ENCODE measurements around the gene STON2. TPM values are rescaled to one million over a fixed set of nuclear protein-coding genes. Genes with fewer than 3 reads are reported as not detected.

The STON2 gene
- total RNA-seq, 2 donors from 2014 or later, result 0.10 to 0.12 TPM

- DNase-seq, result no peak
- H3K27ac Mint-ChIP-seq, result no peak overlapping the region
- no peaks in the 10 kb centered on the region for H3K4me1 Mint-ChIP-seq (ENCODE audit: low read depth)
- H3K36me3 Mint-ChIP-seq (ENCODE audit: insufficient read depth in 2 of 2), result no peaks in the 10 kb centered on the region
- no peak overlapping the region for H3K4me3 Mint-ChIP-seq
- no peaks in the 10 kb centered on the region for H3K27me3 Mint-ChIP-seq (ENCODE audit: low read depth)
- H3K9me3 Mint-ChIP-seq, result no peaks in the 10 kb centered on the region
- ATAC-seq (replicated peaks in 1 of 2), result no peak
These were observed 89.0 kb downstream of the STON2 start for GRCh38 chr14:81311141-81311540.

- no peak overlapping the region for H3K4me3 Mint-ChIP-seq
- no peaks in the 10 kb centered on the region for H3K27me3 Mint-ChIP-seq (ENCODE audit: low read depth)
- no peak for DNase-seq
- H3K36me3 Mint-ChIP-seq (ENCODE audit: insufficient read depth in 2 of 2), result no peaks in the 10 kb centered on the region
- no peaks in the 10 kb centered on the region for H3K9me3 Mint-ChIP-seq
- no peak overlapping the region for H3K27ac Mint-ChIP-seq
- ATAC-seq (replicated peaks in 1 of 2), result no peak
- H3K4me1 Mint-ChIP-seq (ENCODE audit: low read depth), result no peaks in the 10 kb centered on the region
These were observed 89.5 kb downstream of the STON2 start for GRCh38 chr14:81310606-81311005.

- no peaks in the 10 kb centered on the region for H3K36me3 Mint-ChIP-seq (ENCODE audit: insufficient read depth in 2 of 2)
- ATAC-seq (replicated peaks in 1 of 2) (no peak), DNase-seq (no peak)
- no peak overlapping the region for H3K27ac Mint-ChIP-seq
- no peaks in the 10 kb centered on the region for H3K9me3 Mint-ChIP-seq
- H3K4me1 Mint-ChIP-seq (ENCODE audit: low read depth), result no peaks in the 10 kb centered on the region
- H3K27me3 Mint-ChIP-seq (ENCODE audit: low read depth), result no peaks in the 10 kb centered on the region
- H3K4me3 Mint-ChIP-seq, result no peak overlapping the region
These were observed 90.6 kb downstream of the STON2 start for GRCh38 chr14:81309511-81309910.

GRCh38 chr14:81305743-81306142 is 94.4 kb downstream of the STON2 start:
- DNase-seq, result no peak
- no peak overlapping the region for H3K27ac Mint-ChIP-seq
- no peak overlapping the region for H3K4me3 Mint-ChIP-seq
- ATAC-seq (replicated peaks in 1 of 2), result no peak
- H3K36me3 Mint-ChIP-seq (ENCODE audit: insufficient read depth in 2 of 2), result no peaks in the 10 kb centered on the region
- H3K27me3 Mint-ChIP-seq (ENCODE audit: low read depth), result no peaks in the 10 kb centered on the region
- no peaks in the 10 kb centered on the region for H3K9me3 Mint-ChIP-seq
- peaks cover 17% of the 10 kb centered on the region for H3K4me1 Mint-ChIP-seq (ENCODE audit: low read depth)

GRCh38 chr14:81305065-81305464 is 95.1 kb downstream of the STON2 start:
- Mint-ChIP-seq H3K27ac (no peak overlapping the region), H3K4me1 (ENCODE audit: low read depth) (peaks cover 17% of the 10 kb centered on the region), H3K4me3 (no peak overlapping the region)

GRCh38 chr14:81303258-81303935 is 96.7 kb downstream of the STON2 start:
- Mint-ChIP-seq H3K27ac (no peak overlapping the region), H3K4me1 (ENCODE audit: low read depth) (peaks cover 17% of the 10 kb centered on the region), H3K9me3 (no peaks in the 10 kb centered on the region), H3K27me3 (ENCODE audit: low read depth) (no peaks in the 10 kb centered on the region), H3K36me3 (ENCODE audit: insufficient read depth in 2 of 2) (no peaks in the 10 kb centered on the region), H3K4me3 (no peak overlapping the region)
- peak; percentile 96 to 97 for ATAC-seq (replicated peaks in 1 of 2)
- DNase-seq, result peak; percentile 56 to 66

More at GRCh38 chr14:81305065-81305464, 95.1 kb downstream of the STON2 start:
- Mint-ChIP-seq H3K27me3 (ENCODE audit: low read depth) (no peaks in the 10 kb centered on the region), H3K36me3 (ENCODE audit: insufficient read depth in 2 of 2) (no peaks in the 10 kb centered on the region), H3K9me3 (no peaks in the 10 kb centered on the region)
- no peak for ATAC-seq (replicated peaks in 1 of 2)
- no peak for DNase-seq

- Mint-ChIP-seq H3K4me1 (ENCODE audit: low read depth) (peaks cover 17% of the 10 kb centered on the region), H3K27ac (no peak overlapping the region), H3K9me3 (no peaks in the 10 kb centered on the region), H3K27me3 (ENCODE audit: low read depth) (no peaks in the 10 kb centered on the region), H3K4me3 (no peak overlapping the region), H3K36me3 (ENCODE audit: insufficient read depth in 2 of 2) (no peaks in the 10 kb centered on the region)
- ATAC-seq (replicated peaks in 1 of 2), result no peak
- no peak for DNase-seq
These were observed 97.5 kb downstream of the STON2 start for GRCh38 chr14:81302638-81303037.

GRCh38 chr14:81301813-81302212 is 98.3 kb downstream of the STON2 start:
- no peak overlapping the region for H3K27ac Mint-ChIP-seq
- H3K4me3 Mint-ChIP-seq, result no peak overlapping the region
- H3K27me3 Mint-ChIP-seq (ENCODE audit: low read depth), result no peaks in the 10 kb centered on the region
- ATAC-seq (replicated peaks in 1 of 2), result no peak
- H3K4me1 Mint-ChIP-seq (ENCODE audit: low read depth), result peaks cover 17% of the 10 kb centered on the region
- no peak for DNase-seq
- H3K9me3 Mint-ChIP-seq, result no peaks in the 10 kb centered on the region
- H3K36me3 Mint-ChIP-seq (ENCODE audit: insufficient read depth in 2 of 2), result no peaks in the 10 kb centered on the region

- no peaks in the 10 kb centered on the region for H3K27me3 Mint-ChIP-seq (ENCODE audit: low read depth)
These were observed 98.8 kb downstream of the STON2 start for GRCh38 chr14:81301371-81301770.

GRCh38 chr14:81298911-81299310 is 101.2 kb downstream of the STON2 start:
- no peak overlapping the region for H3K4me3 Mint-ChIP-seq

More at GRCh38 chr14:81301371-81301770, 98.8 kb downstream of the STON2 start:
- no peak for ATAC-seq (replicated peaks in 1 of 2)
- Mint-ChIP-seq H3K36me3 (ENCODE audit: insufficient read depth in 2 of 2) (no peaks in the 10 kb centered on the region), H3K4me3 (no peak overlapping the region), H3K4me1 (ENCODE audit: low read depth) (peaks cover 17% of the 10 kb centered on the region), H3K9me3 (no peaks in the 10 kb centered on the region), H3K27ac (no peak overlapping the region)
- DNase-seq, result no peak

GRCh38 chr14:81298122-81298521 is 102.0 kb downstream of the STON2 start:
- no peak for ATAC-seq (replicated peaks in 1 of 2)

More at GRCh38 chr14:81298911-81299310, 101.2 kb downstream of the STON2 start:
- ATAC-seq (replicated peaks in 1 of 2) (no peak), DNase-seq (no peak)
- Mint-ChIP-seq H3K9me3 (no peaks in the 10 kb centered on the region), H3K27me3 (ENCODE audit: low read depth) (no peaks in the 10 kb centered on the region), H3K4me1 (ENCODE audit: low read depth) (peaks cover 13% of the 10 kb centered on the region), H3K27ac (no peak overlapping the region), H3K36me3 (ENCODE audit: insufficient read depth in 2 of 2) (no peaks in the 10 kb centered on the region)

GRCh38 chr14:81295958-81296923 is 103.9 kb downstream of the STON2 start:
- Mint-ChIP-seq H3K36me3 (ENCODE audit: insufficient read depth in 2 of 2) (no peaks in the 10 kb centered on the region), H3K27ac (no peak overlapping the region), H3K27me3 (ENCODE audit: low read depth) (no peaks in the 10 kb centered on the region), H3K4me3 (no peak overlapping the region), H3K4me1 (ENCODE audit: low read depth) (no peaks in the 10 kb centered on the region), H3K9me3 (no peaks in the 10 kb centered on the region)
- ATAC-seq (replicated peaks in 1 of 2) (no peak), DNase-seq (no peak)

More at GRCh38 chr14:81298122-81298521, 102.0 kb downstream of the STON2 start:
- Mint-ChIP-seq H3K4me1 (ENCODE audit: low read depth) (peaks cover 5% of the 10 kb centered on the region), H3K27ac (no peak overlapping the region), H3K36me3 (ENCODE audit: insufficient read depth in 2 of 2) (no peaks in the 10 kb centered on the region), H3K27me3 (ENCODE audit: low read depth) (no peaks in the 10 kb centered on the region), H3K4me3 (no peak overlapping the region), H3K9me3 (no peaks in the 10 kb centered on the region)
- DNase-seq, result no peak

GRCh38 chr14:81289516-81289915 is 110.6 kb downstream of the STON2 start:
- Mint-ChIP-seq H3K9me3 (no peaks in the 10 kb centered on the region), H3K4me1 (ENCODE audit: low read depth) (no peaks in the 10 kb centered on the region), H3K4me3 (no peak overlapping the region), H3K27ac (no peak overlapping the region), H3K27me3 (ENCODE audit: low read depth) (peaks cover 5% of the 10 kb centered on the region), H3K36me3 (ENCODE audit: insufficient read depth in 2 of 2) (no peaks in the 10 kb centered on the region)
- DNase-seq (no peak), ATAC-seq (replicated peaks in 1 of 2) (no peak)
